Fibroblast of villous mesenchyme (primary cell): ENCODE results near the gene CXCR6. TPM values are rescaled to one million over a fixed set of nuclear protein-coding genes. Genes with fewer than 3 reads are reported as not detected.
A peak's percentile ranks its signal among the peaks of the same experiment; 100 is the strongest.

Experiments
- DNase-seq: peaks from one replicate; pipeline ENCODE4 v3.0.0-alpha.2; 2010; ENCODE audit warnings: low read depth
- H3K4me3 ChIP-seq: 2 replicates; pipeline ENCODE4 v1.5.1; 2011; ENCODE audit warnings: low read depth, mild to moderate bottlenecking, low read length
- total RNA-seq: library from RNA; depleted of rRNA; stranded (reverse); fragments of >200 nt; gene quantifications from 2 replicates; pipeline ENCODE4 v1.2.3, GENCODE V29; 2012
- TF ChIP-seq, protein P1 (sequence below): IDR thresholded peaks from 2 replicates; pipeline ENCODE4 v1.5.1; 2012; ENCODE audit warnings: low read depth, mild to moderate bottlenecking, low read length; ENCODE audit not compliant: insufficient read depth

The CXCR6 gene
- total RNA-seq, 1 donor: under 0.01 TPM

DNA sequence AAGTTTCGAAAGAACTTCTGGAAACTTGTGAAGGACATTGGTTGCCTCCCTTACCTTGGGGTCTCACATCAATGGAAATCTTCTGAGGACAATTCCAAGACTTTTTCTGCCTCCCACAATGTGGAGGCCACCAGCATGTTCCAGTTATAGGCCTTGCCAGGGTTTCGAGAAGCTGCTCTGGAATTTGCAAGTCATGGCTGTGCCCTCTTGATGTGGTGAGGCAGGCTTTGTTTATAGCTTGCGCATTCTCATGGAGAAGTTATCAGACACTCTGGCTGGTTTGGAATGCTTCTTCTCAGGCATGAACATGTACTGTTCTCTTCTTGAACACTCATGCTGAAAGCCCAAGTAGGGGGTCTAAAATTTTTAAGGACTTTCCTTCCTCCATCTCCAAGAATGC is 4.1 kb downstream of the CXCR6 start:
- TF ChIP-seq, protein P1, sequence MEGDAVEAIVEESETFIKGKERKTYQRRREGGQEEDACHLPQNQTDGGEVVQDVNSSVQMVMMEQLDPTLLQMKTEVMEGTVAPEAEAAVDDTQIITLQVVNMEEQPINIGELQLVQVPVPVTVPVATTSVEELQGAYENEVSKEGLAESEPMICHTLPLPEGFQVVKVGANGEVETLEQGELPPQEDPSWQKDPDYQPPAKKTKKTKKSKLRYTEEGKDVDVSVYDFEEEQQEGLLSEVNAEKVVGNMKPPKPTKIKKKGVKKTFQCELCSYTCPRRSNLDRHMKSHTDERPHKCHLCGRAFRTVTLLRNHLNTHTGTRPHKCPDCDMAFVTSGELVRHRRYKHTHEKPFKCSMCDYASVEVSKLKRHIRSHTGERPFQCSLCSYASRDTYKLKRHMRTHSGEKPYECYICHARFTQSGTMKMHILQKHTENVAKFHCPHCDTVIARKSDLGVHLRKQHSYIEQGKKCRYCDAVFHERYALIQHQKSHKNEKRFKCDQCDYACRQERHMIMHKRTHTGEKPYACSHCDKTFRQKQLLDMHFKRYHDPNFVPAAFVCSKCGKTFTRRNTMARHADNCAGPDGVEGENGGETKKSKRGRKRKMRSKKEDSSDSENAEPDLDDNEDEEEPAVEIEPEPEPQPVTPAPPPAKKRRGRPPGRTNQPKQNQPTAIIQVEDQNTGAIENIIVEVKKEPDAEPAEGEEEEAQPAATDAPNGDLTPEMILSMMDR: no peak
- peak; percentile 68 for DNase-seq

DNA sequence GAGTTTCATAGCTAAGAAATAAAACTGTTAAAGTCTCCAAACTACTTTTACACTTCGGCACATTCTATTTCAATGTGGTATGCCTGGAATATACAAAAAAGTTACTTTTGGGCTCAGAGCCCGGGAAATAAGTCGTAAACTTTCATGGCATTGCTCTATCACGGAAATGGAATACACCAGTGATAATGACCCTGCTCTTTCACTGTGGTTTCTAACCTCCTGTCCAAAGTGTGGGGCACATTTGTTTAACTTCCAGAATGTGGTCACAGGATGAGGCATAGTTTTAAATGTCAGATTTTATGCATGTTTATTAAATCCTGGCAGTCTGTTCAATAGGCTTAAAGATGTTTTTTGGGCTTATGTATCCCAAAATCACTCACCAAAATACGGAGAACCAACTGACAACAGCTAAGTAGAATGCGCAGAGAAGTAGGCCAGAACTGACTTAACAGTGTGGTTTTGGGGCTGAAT is 5.1 kb downstream of the CXCR6 start:
- DNase-seq: peak; percentile 98
- TF ChIP-seq, protein P1: no peak
- no peak overlapping the region for H3K4me3 ChIP-seq

More for the DNA sequence above, 4.1 kb downstream of the CXCR6 start:
- H3K4me3 ChIP-seq: no peak overlapping the region

- H3K4me3 ChIP-seq: no peak overlapping the region
- no peak for DNase-seq
- TF ChIP-seq, protein P1: no peak
Measured at GRCh38 chr3:45948881-45949280, 5.6 kb downstream of the CXCR6 start.

- TF ChIP-seq, protein P1: no peak
- no peak overlapping the region for H3K4me3 ChIP-seq
- DNase-seq: no peak
Measured at GRCh38 chr3:45949432-45949831, 6.2 kb downstream of the CXCR6 start.

GRCh38 chr3:45950131-45950530 is 6.9 kb downstream of the CXCR6 start:
- no peak overlapping the region for H3K4me3 ChIP-seq
- no peak for DNase-seq
- TF ChIP-seq, protein P1: no peak

DNA sequence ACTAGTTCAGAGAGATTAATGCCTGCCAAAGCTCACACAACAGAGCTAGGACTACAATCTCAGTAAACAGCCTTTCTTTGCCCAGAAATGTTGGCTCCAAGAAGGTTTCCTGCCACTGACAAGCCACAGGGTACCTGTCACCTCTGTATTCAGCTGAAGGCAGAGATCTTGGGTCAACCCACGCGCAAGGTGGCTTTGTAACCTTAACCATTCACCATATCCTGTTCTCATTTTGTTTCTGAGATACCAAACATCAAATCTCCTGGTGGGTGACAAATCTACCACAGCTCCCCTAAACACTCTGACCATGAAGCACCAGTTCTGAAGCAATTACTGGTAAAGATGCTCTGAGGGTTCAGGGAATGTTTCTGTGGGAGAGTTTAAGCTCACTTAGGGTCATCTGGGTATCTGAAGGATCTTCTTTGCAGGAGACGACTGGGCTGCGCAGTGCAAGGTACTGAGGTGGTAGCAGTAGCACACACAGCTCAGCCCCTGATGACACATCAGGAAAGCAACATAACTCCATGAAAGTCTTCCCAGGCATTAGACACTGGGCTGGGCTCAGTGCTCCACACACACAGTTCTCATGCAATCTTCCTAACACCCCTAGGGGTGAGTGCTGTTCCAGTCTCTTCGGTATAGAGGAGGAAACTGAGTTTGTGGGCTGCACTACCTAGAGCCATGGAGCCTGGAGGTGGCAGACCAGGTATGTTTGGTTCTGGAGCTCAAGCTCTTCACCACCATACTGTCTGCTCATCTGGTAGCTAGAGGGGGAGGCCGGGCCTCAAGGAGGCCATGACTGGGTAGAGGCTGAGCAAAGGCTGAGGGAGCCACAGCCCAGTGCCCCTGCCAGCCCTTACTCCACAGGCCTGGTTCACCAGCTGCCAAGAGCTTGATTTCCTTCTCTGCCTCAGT is 7.7 kb downstream of the CXCR6 start:
- DNase-seq: no peak
- H3K4me3 ChIP-seq: no peak overlapping the region
- TF ChIP-seq, protein P1: no peak
